HG03139 (cell line): ENCODE data around the gene KLK3.
"Not testable (repeated sequence)": the region's sequence is repeated elsewhere in the genome, so short reads cannot be mapped to it uniquely, and the experiment has no call there.

Experiments
- ATAC-seq: cut with Tn5 transposase; IDR thresholded peaks from one replicate; pipeline ENCODE4 v1.9.1; 2021; ENCODE audit not compliant: unreplicated experiment

Gene KLK3

DNA sequence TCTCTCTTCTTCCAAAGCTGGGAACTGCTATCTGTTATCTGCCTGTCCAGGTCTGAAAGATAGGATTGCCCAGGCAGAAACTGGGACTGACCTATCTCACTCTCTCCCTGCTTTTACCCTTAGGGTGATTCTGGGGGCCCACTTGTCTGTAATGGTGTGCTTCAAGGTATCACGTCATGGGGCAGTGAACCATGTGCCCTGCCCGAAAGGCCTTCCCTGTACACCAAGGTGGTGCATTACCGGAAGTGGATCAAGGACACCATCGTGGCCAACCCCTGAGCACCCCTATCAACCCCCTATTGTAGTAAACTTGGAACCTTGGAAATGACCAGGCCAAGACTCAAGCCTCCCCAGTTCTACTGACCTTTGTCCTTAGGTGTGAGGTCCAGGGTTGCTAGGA lies 5.1 kb downstream of the KLK3 start:
- no peak for ATAC-seq

DNA sequence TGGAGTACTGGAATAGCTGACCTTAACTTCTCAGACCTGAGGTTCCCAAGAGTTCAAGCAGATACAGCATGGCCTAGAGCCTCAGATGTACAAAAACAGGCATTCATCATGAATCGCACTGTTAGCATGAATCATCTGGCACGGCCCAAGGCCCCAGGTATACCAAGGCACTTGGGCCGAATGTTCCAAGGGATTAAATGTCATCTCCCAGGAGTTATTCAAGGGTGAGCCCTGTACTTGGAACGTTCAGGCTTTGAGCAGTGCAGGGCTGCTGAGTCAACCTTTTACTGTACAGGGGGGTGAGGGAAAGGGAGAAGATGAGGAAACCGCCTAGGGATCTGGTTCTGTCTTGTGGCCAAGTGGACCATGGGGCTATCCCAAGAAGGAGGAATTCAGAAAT lies 6.3 kb downstream of the KLK3 start:
- no peak for ATAC-seq

DNA sequence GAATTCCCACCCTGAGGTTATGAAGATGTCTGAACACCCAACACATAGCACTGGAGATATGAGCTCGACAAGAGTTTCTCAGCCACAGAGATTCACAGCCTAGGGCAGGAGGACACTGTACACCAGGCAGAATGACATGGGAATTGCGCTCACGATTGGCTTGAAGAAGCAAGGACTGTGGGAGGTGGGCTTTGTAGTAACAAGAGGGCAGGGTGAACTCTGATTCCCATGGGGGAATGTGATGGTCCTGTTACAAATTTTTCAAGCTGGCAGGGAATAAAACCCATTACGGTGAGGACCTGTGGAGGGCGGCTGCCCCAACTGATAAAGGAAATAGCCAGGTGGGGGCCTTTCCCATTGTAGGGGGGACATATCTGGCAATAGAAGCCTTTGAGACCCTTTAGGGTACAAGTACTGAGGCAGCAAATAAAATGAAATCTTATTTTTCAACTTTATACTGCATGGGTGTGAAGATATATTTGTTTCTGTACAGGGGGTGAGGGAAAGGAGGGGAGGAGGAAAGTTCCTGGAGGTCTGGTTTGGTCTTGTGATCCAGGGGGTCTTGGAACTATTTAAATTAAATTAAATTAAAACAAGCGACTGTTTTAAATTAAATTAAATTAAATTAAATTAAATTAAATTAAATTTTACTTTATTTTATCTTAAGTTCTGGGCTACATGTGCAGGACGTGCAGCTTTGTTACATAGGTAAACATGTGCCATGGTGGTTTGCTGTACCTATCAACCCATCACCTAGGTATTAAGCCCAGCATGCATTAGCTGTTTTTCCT lies 7.0 kb downstream of the KLK3 start:
- no peak for ATAC-seq

DNA sequence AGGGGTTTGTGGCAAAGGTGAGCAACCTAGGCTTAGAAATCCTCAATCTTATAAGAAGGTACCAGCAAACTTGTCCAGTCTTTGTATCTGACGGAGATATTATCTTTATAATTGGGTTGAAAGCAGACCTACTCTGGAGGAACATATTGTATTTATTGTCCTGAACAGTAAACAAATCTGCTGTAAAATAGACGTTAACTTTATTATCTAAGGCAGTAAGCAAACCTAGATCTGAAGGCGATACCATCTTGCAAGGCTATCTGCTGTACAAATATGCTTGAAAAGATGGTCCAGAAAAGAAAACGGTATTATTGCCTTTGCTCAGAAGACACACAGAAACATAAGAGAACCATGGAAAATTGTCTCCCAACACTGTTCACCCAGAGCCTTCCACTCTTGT lies 14.8 kb downstream of the KLK3 start:
- no peak for ATAC-seq

DNA sequence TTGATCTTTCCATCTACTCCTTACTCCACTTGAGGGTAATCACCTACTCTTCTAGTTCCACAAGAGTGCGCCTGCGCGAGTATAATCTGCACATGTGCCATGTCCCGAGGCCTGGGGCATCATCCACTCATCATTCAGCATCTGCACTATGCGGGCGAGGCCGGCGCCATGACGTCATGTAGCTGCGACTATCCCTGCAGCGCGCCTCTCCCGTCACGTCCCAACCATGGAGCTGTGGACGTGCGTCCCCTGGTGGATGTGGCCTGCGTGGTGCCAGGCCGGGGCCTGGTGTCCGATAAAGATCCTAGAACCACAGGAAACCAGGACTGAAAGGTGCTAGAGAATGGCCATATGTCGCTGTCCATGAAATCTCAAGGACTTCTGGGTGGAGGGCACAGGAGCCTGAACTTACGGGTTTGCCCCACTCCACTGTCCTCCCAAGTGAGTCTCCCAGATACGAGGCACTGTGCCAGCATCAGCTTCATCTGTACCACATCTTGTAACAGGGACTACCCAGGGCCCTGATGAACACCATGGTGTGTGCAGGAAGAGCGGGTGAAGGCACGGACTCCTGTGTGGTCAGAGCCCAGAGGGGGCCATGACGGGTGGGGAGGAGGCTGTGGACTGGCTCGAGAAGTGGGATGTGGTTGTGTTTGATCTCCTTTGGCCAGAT lies 15.8 kb downstream of the KLK3 start:
- ATAC-seq: no peak

GRCh38 chr19:50873056-50873455 lies 18.3 kb downstream of the KLK3 start, which contains the start of gene KLK2:
Gene KLK2 (plus strand): TSS chr19:50873439. CDS start chr19:50873474, 35 bp downstream.
- ATAC-seq: no peak

DNA sequence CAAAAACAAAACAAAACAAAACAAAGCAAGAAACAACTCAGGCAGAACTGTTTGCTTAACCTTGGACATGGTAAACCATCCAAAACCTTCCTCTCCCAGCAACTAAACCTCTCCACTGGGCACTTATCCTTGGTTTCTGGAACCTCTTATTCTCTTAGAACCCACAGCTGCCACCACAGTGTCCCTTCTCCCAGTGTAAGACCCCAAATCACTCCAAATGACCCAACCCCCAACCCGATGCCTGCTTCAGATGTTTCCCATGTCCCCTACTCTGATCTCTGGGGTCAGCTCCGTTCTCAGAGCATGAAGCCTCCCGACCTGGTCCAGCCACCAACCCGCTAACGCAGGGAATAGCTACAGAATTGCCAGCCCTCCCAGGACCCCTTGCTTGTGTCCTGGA lies 19.5 kb downstream of the KLK3 start:
- ATAC-seq: no peak

DNA sequence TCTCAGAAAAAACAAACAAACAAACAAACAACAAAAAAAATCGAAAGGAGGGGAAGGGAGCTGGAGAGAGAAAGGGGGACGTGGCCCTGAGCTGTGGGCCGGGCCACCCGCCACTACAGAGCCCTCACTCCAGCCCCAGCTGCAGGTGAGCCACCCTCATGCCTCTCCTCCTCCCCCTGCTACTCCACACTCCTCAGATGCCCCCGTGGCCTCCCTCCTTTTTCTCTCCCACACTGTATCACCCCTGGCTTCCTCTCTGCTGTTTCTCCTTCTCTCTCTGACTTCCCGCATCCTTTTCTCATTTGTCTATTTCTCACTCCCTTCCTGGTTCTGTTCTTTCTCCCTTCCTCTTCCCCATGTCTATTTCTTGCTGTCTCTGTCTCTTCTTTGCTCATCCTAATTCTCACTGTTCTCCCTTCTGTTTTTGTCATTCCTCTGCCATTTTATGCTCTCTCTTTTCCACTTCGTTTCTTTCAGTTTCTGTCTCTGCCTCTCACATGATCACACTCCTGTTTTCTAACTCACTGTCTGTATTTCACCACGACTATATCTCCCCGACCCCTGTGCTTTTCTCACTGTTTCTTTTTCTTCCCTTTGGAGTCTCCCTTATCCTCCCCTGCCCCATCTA lies 21.2 kb downstream of the KLK3 start:
- ATAC-seq: no peak

- ATAC-seq: no peak
Observed at GRCh38 chr19:50876456-50876855, 21.7 kb downstream of the KLK3 start.

- ATAC-seq: no peak
Observed at GRCh38 chr19:50877338-50877737, 22.6 kb downstream of the KLK3 start.

GRCh38 chr19:50878851-50879250 lies 24.1 kb downstream of the KLK3 start:
- no peak for ATAC-seq

- ATAC-seq: no peak
Observed at GRCh38 chr19:50880241-50880640, 25.5 kb downstream of the KLK3 start.

GRCh38 chr19:50882188-50882587 lies 27.5 kb downstream of the KLK3 start:
- no peak for ATAC-seq

DNA sequence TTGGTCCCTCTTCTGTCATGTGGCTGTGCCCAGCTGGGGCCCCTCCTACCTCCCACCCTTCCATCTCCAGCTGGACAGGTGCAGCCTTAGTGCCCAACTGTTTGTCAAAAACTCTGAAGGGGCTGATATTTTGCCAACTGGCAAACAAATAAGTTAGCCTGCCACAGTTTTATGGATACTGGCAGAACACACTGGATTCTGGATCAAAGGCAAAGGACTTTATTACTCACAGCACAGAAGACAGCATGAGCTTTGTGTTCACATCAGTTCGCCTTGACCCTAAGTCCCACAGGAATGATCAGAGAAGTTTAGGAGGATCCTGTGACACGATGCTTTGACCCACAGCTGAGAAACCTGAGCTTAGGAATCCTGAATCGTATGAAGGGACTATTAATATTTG lies 34.9 kb downstream of the KLK3 start:
- no peak for ATAC-seq

DNA sequence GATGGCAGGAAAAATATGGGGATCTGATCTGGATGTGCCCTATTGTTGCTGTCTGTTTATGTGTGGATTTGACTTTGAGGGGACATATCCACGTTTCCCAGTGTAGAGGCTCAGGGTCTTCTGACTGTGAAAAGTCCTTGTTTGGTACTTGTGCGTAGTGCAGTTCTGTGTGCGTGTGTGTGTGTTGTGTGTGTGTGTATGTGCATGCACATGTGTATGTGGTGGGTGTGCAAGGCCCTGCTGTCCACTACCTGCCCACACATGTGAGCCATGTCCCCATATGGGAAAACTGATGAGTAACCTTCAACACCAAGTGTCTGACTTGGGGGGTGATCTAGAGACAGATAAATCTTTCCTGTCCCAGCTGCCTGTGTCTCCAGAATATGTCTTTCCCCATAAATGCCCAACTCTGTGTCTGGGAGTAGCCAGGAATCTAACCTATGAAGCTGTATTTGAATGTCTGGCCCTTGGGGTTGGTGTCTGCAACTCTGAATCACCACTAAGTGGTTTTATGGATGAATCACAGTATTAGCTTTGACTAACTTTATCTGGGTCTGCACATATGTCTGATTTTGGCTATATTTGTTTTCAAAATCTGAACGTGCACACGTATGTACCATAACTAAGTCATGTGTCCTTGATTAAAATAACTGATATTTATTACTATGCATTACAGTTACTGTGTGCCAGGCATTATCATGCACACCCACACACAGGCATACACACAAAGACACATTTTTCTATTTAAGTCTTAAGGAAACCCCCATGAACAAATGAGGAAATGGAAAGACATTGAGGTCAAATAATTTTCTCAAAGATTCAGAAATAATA lies 35.9 kb downstream of the KLK3 start:
- ATAC-seq: no peak

- ATAC-seq: no peak
Observed at GRCh38 chr19:50891253-50891625, 36.5 kb downstream of the KLK3 start.

DNA sequence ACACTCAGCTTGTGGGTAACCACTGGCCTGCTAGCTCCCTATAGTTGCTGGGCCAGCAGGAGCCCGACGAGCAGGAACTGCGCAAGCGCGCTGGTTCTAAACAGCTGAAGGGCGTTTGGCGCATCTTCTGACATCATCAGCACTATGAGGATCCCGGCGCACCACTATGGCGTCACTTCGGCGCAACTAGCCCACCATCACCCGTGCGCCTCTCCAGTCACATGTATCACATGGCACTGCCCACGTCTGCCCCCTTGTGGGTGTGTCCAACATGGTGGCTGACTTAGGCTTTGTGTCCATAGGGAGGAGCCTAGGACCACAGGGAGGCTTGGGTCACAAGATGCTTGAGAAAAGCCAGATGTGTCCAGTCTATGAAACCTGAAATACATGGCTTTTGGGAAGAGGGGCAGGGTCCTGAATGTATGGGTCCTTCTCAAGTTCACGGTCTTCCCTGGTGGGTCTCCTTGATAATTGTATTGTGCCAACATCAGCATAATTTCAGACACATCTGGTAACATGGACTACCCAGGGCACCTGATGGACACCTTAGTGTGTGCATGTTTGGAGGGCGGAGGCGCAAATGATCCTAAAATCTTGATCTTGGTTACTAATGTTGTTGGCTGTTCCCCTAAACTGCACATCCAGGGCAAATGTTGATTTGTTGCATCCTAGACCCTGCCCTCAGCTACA lies 38.5 kb downstream of the KLK3 start:
- ATAC-seq: no peak

GRCh38 chr19:50894478-50895356 lies 40.0 kb downstream of the KLK3 start:
- no peak for ATAC-seq

DNA sequence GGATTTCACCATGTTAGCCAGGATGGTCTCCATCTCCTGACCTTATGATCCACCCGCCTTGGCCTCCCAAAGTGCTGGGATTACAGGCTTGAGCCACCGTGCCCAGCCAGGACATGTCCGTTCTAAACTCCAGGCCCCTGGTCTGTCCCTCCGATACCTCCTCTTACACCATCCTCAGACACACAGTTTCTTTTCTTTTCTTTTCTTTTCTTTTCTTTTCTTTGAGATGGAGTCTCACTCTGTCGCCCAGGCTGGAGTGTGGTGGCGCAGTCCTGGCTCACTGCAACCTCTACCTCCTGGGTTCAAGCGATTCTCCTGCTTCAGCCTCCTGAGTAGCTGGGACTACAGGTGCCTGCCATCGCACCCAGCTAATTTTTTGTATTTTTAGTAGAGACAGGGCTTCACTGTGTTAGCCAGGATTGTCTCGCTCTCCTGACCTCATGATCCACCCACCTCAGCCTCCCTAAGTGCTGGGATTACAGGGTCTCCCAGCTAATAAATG lies 41.4 kb downstream of the KLK3 start:
- ATAC-seq: not testable (repeated sequence)
